Keratinocyte (primary cell): ENCODE results near the gene CDON. TPM values are rescaled to one million over a fixed set of nuclear protein-coding genes. Genes with fewer than 3 reads are reported as not detected.

Experiments used
- DNase-seq: peaks from one replicate; pipeline ENCODE4 v3.0.0-alpha.2; 2011; ENCODE audit warnings: low read depth, missing footprints, low spot score
- FAIRE-seq: peaks from 2 replicates; lab custom pipeline; 2011; peaks lifted over from hg19 to GRCh38; lab: Jason Lieb, UNC
- H2AFZ ChIP-seq: 2 replicates; pipeline ENCODE4 v1.6.0; 2012; ENCODE audit warnings: low read length, control low read depth, inconsistent platforms; ENCODE audit not compliant: control insufficient read depth
- H3K27ac ChIP-seq: 2 replicates; pipeline ENCODE4 v1.5.1; 2011; ENCODE audit warnings: low read length; ENCODE audit not compliant: control insufficient read depth, insufficient read depth
- H3K27me3 ChIP-seq: 3 replicates; pipeline ENCODE4 v1.6.0; 2011; ENCODE audit warnings: low read length; ENCODE audit not compliant: control insufficient read depth, insufficient read depth; ENCODE audit errors: extremely low read depth
- H3K36me3 ChIP-seq, 2 experiments: 2 replicates in 1 of 2; 3 replicates in 1 of 2; pipeline ENCODE4 v1.5.1; 2011; ENCODE audit warnings: low read length in 2 of 2, mild to moderate bottlenecking in 1 of 2; ENCODE audit not compliant: control insufficient read depth in 2 of 2, insufficient read depth in 2 of 2; ENCODE audit errors: extremely low read depth in 1 of 2
- H3K4me1 ChIP-seq: 3 replicates; pipeline ENCODE4 v1.5.1; 2011; ENCODE audit warnings: low read length; ENCODE audit not compliant: control insufficient read depth, insufficient read depth; ENCODE audit errors: extremely low read depth
- H3K4me2 ChIP-seq: 3 replicates; pipeline ENCODE4 v1.6.0; 2011; ENCODE audit warnings: low read depth, low read length; ENCODE audit not compliant: control insufficient read depth, insufficient read depth; ENCODE audit errors: extremely low read depth
- H3K4me3 ChIP-seq, 3 experiments: fragments of 200-600 bp in 1 of 3; sonication (generic) in 1 of 3; 2 replicates in 2 of 3; 3 replicates in 1 of 3; pipeline ENCODE4 v1.5.1; 2011 to 2016; ENCODE audit warnings: low read length in 3 of 3, mild to moderate bottlenecking in 3 of 3, control low read depth in 2 of 3, inconsistent platforms in 1 of 3, low read depth in 1 of 3, mixed read lengths in 1 of 3, mixed run types in 1 of 3, moderate library complexity in 1 of 3; ENCODE audit not compliant: control insufficient read depth in 2 of 3, insufficient read depth in 2 of 3; ENCODE audit errors: extremely low read depth in 1 of 3
- H3K79me2 ChIP-seq: 2 replicates; pipeline ENCODE4 v1.6.0; 2012; ENCODE audit warnings: low read length; ENCODE audit not compliant: control insufficient read depth, insufficient read depth
- H3K9ac ChIP-seq: 3 replicates; pipeline ENCODE4 v1.6.0; 2011; ENCODE audit warnings: low read length; ENCODE audit not compliant: control insufficient read depth, insufficient read depth; ENCODE audit errors: extremely low read depth
- H3K9me1 ChIP-seq: 3 replicates; pipeline ENCODE4 v1.6.0; 2011; ENCODE audit warnings: low read length; ENCODE audit not compliant: control insufficient read depth, insufficient read depth; ENCODE audit errors: extremely low read depth
- H3K9me3 ChIP-seq: 2 replicates; pipeline ENCODE4 v1.5.1; 2012; ENCODE audit warnings: low read depth, low read length; ENCODE audit not compliant: control insufficient read depth
- H4K20me1 ChIP-seq: 3 replicates; pipeline ENCODE4 v1.6.0; 2011; ENCODE audit warnings: low read length; ENCODE audit not compliant: control insufficient read depth, insufficient read depth; ENCODE audit errors: extremely low read depth
- EZH2 ChIP-seq: IDR thresholded peaks from one replicate; pipeline ENCODE4 v1.6.1; 2012; ENCODE audit warnings: inconsistent platforms, mild to moderate bottlenecking, low read length, moderate library complexity
- dilution Hi-C: fragments of 300-500 bp; cut with MboI; formaldehyde crosslinking; loops from one replicate; pipeline ENCODE4 v1.7.0; 2020; ENCODE audit warnings: low sequenced_read_pairs; ENCODE audit not compliant: extremely low pct_ligation_motif_present
- polyA plus RNA-seq, 5 experiments: library from polyadenylated mRNA; depleted of rRNA in 3 of 5; stranded (reverse) in 3 of 5; stranded (forward) in 1 of 5; unstranded in 1 of 5; fragments of >200 nt; gene quantifications; 1 replicate in 1 of 5; 2 replicates in 3 of 5; 3 replicates in 1 of 5; pipeline versions ENCODE4 v1.2.1 to v1.2.3, GENCODE V29; 2011 to 2012; ENCODE audit warnings: missing spikeins in 2 of 5, low read depth in 1 of 5, low replicate concordance in 1 of 5
- TF ChIP-seq, protein P1 (sequence below), 3 experiments: IDR thresholded peaks in 1 of 3; conservative IDR thresholded peaks in 1 of 3; optimal IDR thresholded peaks in 1 of 3; 2 replicates in 2 of 3; 3 replicates in 1 of 3; pipeline versions ENCODE3 to v1.5.1; 2011; ENCODE audit warnings: low read length in 3 of 3, mild to moderate bottlenecking in 3 of 3, moderate library complexity in 2 of 3, control low read depth in 1 of 3, inconsistent platforms in 1 of 3; ENCODE audit not compliant: insufficient read depth in 2 of 3; ENCODE audit errors: extremely low read depth in 1 of 3

The CDON gene
- polyA plus RNA-seq, 1 donor (not counting 4 experiments of a cell fraction or from before 2014, with no cell fraction given) = 1.0 TPM

- FAIRE-seq (no peak), DNase-seq (no peak)
- no peak overlapping the region for H3K27ac ChIP-seq
- no peaks in the 10 kb centered on the region for H3K27me3 ChIP-seq
- no peak overlapping the region for H3K4me3 ChIP-seq
- H3K9me3 ChIP-seq = no peaks in the 10 kb centered on the region
- dilution Hi-C loops = no loop called here
- H2AFZ ChIP-seq = no peak overlapping the region
- H3K9me1 ChIP-seq = no peaks in the 10 kb centered on the region
- no peak overlapping the region for H3K9ac ChIP-seq
- H4K20me1 ChIP-seq = no peaks in the 10 kb centered on the region
- H3K4me1 ChIP-seq = no peaks in the 10 kb centered on the region
- no peaks in the 10 kb centered on the region for H3K36me3 ChIP-seq
- H3K79me2 ChIP-seq = no peaks in the 10 kb centered on the region
- H3K4me2 ChIP-seq = no peak overlapping the region
- TF ChIP-seq, protein P1, sequence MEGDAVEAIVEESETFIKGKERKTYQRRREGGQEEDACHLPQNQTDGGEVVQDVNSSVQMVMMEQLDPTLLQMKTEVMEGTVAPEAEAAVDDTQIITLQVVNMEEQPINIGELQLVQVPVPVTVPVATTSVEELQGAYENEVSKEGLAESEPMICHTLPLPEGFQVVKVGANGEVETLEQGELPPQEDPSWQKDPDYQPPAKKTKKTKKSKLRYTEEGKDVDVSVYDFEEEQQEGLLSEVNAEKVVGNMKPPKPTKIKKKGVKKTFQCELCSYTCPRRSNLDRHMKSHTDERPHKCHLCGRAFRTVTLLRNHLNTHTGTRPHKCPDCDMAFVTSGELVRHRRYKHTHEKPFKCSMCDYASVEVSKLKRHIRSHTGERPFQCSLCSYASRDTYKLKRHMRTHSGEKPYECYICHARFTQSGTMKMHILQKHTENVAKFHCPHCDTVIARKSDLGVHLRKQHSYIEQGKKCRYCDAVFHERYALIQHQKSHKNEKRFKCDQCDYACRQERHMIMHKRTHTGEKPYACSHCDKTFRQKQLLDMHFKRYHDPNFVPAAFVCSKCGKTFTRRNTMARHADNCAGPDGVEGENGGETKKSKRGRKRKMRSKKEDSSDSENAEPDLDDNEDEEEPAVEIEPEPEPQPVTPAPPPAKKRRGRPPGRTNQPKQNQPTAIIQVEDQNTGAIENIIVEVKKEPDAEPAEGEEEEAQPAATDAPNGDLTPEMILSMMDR (optimal IDR thresholded peaks at IDR 0.05 in 1 of 3, IDR thresholded peaks at IDR 0.05 in 1 of 3, conservative IDR thresholded peaks at IDR 0.05 in 1 of 3; ENCODE audit: extremely low read depth in 1 of 3, insufficient read depth in 2 of 3, low read length in 3 of 3) = no peak
- no peak for TF ChIP-seq EZH2
These were observed 49.8 kb downstream of the CDON start for GRCh38 chr11:126012852-126013251.

GRCh38 chr11:126011754-126012153 lies 50.9 kb downstream of the CDON start:
- Histone ChIP-seq H3K9me3 (no peaks in the 10 kb centered on the region), H3K4me1 (no peaks in the 10 kb centered on the region), H3K4me2 (no peak overlapping the region), H4K20me1 (no peaks in the 10 kb centered on the region), H2AFZ (no peak overlapping the region), H3K9ac (no peak overlapping the region), H3K27me3 (no peaks in the 10 kb centered on the region), H3K27ac (no peak overlapping the region), H3K9me1 (no peaks in the 10 kb centered on the region), H3K4me3 (no peak overlapping the region), H3K36me3 (no peaks in the 10 kb centered on the region), H3K79me2 (no peaks in the 10 kb centered on the region)
- FAIRE-seq = no peak
- no peak for TF ChIP-seq EZH2
- TF ChIP-seq, protein P1 (optimal IDR thresholded peaks at IDR 0.05 in 1 of 3, IDR thresholded peaks at IDR 0.05 in 1 of 3, conservative IDR thresholded peaks at IDR 0.05 in 1 of 3; ENCODE audit: extremely low read depth in 1 of 3, insufficient read depth in 2 of 3, low read length in 3 of 3) = no peak
- dilution Hi-C loops = no loop called here
- no peak for DNase-seq
